ENCODE measurements around the gene PYGB.

Gene PYGB

DNA sequence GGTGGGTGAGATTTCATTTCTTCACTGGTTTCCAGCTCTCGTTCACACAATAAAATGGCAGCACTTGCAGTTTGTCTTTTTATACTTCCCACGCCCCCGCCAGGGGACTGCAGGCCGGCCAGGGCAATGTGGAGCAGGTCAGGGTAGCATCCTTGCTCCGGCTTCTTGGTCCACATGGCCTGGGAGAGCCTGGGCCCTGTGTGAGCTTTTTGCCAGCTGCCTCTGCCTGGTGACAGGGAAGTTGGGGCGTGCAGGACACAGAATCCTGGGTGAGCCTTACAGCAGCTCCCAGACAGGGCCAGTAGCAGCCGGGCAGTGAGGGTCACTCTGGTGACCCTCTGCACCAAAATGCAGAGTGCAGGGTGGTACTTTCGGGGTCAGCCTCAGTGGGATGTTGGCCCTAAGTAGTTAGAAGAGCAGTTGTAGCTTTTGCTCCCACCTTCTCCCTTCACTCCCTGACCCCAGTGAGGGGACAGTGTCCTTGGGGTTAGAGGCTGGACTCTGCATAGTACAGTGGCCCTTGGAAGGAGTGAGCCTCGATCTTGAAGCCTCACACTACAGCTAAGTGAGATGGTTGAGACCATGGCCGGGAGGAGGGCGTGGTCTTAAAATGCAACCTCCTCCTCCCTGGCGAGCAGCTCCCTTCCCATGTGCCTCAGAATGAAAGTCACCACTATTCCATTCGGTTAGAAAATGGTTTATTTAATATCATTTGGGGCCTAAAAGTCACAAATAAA, 23.8 kb downstream of the PYGB start:
- no peak for DNase-seq

DNA sequence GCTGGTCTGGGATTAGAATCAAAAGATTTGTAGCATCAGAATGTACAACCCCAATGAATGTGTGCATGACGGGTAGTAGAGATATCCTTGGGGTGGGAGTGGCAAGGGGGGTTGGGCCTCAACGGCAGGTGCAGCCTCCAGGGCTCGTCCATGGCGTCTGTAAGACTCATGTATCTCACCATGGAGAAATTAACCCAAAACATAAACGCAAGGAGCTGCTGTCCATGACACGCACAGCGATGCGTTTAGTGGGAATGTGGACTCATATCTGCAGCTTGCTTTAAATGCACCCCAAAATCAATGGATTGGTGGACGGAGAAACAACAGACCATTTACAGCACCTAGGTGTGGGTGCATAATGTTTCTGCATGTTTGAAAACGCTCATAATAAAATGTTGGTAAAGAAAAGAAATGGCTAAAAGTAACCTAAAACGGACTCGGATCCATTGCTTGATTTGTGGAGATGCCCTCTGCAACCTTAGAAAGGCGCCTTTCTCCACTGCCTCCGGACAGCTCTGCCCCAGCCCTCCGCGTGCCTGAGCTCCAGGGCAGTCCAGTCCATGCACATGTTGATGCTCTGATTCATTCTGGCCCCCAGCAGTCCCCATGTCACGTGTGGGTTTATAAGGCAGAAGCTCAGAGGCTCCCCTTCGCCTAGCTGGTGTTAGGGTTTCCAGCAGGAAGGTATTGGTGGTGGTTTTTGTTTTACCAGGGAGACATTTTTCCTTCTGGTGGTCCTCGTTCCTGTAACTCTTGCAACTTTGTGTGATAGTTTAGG, 24.5 kb downstream of the PYGB start:
- no peak for DNase-seq

DNA sequence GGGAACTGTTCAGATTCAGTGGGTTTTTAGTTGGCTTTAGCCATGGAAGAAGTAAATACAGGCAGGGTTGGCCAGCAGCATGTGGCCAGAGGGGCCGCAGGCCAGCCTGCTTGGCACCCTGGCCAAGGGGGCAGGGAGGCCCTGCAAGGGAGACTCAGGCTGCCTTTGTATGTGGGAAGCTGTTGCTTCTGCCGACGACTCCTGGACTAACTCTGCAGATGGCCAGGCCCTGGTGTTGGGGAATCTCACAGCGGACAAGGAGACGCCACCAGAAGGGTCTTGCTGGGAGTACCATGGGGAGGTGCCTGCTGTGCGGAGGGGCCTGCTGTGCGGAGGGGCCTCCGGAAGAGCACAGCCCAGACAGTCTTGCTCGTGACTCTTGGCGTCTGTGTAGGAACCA, 25.2 kb downstream of the PYGB start:
- no peak for DNase-seq

DNA sequence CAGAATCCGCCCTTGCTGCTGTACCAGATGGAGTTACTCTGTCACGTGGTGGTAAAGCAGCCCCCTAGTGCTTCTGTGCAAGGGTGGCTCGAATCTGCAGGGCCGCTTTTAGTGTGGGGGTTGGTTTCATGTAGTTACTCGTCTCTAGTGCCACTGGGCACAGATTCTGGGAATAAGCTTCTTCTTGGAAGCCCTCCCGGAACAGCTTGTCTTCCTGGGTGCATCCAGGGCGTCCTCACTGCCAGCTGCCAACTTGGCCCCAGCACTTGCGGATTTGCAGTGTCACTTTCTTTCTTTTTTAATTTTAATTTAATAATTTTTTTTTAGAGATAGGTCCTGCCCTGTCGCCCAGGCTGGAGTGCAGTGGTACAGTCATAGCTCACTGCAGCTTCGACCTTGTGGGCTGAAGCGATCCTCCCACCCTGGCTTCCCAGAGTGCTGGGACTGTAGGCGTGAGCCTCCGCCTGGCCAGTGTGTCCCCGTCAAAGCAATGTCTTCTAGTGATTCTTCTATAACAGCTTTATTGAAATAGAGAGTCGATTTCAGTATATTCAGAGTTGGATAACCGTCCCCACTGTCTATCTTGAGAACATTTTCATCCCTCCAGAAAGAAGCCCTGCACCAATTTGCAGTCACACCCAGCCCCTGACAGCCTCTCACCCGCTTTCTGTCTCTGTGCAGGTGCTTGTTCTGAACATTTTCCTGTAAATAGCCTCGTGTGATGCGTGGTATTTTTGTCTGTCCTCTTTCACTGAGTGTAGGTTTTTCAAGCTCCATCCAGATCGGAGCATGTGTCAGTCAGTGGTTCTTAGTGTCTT, 25.9 kb downstream of the PYGB start:
- DNase-seq, result no peak

DNA sequence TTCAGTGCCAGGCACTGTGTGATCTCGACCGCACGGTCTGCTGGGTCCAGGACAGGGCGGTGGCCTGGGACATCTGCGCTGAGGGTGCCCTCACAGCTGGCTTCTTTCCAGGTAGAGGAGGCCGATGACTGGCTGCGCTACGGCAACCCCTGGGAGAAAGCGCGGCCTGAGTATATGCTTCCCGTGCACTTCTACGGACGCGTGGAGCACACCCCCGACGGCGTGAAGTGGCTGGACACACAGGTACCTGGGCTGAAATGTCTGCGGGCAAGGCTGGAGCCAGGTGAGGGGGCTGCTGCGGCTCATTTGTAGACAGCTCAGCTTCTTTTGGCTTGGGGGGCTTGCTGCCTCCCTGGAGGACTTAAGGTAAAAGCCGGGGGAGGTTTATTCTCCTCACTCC, 26.6 kb downstream of the PYGB start:
- DNase-seq, result no peak

DNA sequence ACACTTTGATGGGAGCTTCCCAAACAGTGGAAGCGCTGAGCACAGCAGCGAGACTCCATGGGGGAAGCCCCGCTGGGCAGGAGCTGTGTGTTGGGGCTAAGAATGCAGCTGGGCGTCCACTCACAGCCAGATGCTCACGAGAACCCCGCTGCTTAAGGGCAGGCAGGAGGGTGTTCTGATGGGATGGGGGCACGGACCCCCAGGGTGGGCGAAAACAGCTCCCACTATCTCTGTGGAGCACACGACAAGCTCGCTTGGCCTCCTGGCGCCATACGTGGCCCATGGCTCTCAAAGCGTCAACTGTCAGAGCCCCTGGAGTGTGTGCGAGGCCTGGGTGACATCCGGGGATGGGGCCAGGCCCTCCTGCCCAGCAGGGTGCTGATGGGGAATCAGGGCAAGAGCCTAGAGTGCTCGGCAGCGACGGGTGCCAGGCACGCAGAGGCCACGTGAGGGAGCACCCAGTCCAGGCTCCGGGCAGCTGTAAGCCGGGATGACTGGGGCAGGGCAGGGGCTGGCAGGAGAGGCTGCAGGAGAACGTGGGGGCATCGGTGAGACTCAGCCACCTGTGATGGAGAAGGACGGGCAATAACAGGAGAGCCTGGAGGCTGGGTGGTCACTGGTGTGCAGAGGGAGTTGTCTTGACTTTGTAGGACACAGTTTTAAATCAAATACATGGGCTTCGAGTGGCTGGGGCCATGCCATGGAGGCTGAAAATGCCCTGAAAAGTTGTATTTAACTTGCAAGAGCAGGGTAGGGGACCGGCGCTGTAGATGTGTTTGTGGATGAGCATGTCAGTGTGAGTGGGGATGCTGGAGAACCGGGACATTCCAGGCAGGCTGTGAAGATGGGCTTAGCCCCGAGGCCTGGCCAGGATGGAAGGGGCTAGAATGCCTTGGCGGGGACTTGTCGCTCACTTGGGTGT, 27.3 kb downstream of the PYGB start:
- DNase-seq, result no peak

DNA sequence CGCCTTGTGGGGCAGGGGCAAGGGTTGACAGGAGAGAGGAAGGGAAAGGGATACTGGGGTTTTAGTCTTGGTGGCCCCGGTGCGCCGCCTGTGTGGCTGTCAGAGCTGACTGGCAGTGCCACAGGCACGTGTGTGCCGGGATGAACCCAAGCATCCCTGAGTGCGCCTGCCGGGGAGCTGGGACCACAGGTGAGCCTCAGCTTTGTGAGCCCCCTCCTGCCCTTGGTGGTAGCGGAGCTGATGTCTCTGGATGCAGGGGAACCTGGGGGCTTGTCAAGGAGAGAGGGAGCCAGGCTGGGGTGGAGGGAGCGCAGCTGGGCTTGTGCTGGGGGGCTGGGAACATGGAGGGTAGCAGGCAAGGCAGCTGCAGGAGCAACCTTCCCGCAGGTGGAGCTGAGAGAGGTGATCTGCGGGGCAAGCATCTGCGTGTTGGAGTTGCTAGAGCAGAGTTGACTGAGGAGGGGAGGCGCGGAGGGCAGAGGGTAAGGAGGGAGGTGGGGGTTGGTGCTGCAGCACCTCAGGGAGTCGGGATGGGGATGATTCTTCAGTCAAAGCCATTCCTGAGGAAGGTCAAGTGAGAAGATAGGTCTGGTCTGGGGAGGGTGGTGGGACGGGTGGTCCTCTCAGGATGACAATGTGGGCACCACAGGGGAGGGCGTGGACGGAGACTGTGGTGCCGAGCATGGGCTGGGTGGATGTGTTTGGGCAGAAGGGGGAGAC, 28.1 kb downstream of the PYGB start:
- no peak for DNase-seq

DNA sequence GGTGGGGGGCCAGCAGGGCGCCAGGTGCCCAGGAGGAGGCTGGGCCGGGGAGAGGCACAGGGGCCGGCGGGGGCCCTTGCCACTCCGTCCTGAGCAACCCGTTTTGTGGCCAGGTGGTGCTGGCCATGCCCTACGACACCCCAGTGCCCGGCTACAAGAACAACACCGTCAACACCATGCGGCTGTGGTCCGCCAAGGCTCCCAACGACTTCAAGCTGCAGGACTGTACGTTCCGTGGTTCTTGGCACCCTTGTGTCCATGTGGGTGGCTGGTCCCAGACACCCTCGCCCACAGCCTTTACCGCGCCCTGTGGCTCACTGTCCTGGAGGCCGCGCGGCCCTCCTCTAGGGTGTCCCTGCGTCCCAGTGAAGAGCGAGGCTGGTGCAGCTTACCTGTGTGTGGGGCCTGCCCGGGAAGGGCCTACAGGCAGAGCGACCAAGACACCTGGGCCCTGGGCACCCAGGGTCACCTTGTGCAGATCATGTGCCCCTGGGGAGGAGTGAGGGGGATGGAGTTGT, 28.7 kb downstream of the PYGB start:
- DNase-seq, result no peak

DNA sequence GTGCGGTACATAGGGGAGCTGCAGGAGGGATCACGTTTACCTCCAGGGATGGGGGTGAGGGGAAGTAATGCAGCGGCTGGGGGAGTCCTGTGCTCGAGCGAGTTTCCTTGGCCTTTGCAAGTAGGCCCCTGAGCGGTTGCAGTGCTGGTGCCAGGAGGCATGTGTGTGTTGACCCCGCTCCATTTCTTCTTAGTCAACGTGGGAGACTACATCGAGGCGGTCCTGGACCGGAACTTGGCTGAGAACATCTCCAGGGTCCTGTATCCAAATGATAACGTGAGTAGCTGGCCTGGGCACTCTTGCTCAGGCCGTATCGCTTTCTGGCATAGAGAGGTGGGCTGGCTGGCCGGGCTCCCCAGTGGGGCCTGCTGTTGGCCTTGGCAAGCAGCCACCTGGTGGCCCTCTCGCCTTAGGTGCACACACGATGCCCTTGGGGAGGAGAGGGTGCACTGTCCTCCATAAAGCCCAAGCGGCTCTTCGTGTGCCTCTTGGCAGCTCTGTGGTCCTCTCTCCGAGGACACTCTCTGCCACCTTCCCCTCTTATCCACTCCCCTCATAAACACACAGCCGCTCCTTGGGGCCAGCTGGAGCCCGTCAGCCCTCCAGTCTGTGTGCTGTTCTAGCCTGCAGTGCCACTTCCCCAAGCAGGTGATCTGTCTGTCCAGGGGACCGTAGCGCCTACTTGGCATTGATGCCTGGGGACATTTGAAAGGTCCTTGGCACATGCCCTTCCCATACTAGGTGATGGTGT, 29.3 kb downstream of the PYGB start:
- DNase-seq, result no peak

DNA sequence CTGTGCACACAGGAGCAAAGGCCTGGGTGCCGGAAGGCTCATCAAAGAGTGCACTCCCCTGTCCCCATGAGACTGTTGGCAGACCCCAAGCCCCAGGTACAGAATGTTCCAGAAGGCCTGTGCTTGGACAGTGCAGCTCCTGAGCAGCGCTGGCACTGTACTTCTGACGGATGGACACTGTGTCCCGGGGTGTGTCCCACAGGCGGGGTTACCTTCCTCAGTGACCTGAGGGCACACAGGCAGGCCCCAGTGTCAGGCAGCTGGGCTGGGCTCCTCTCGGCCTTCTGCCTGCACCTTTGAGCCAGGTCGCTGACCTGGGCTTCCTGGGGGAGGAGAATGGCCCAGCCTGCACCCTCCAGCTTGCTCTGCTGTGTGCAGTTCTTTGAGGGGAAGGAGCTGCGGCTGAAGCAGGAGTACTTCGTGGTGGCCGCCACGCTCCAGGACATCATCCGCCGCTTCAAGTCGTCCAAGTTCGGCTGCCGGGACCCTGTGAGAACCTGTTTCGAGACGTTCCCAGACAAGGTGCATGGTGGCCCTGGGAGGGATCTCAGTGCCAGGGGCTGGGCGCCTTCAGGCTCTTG, 30.1 kb downstream of the PYGB start:
- no peak for DNase-seq

DNA sequence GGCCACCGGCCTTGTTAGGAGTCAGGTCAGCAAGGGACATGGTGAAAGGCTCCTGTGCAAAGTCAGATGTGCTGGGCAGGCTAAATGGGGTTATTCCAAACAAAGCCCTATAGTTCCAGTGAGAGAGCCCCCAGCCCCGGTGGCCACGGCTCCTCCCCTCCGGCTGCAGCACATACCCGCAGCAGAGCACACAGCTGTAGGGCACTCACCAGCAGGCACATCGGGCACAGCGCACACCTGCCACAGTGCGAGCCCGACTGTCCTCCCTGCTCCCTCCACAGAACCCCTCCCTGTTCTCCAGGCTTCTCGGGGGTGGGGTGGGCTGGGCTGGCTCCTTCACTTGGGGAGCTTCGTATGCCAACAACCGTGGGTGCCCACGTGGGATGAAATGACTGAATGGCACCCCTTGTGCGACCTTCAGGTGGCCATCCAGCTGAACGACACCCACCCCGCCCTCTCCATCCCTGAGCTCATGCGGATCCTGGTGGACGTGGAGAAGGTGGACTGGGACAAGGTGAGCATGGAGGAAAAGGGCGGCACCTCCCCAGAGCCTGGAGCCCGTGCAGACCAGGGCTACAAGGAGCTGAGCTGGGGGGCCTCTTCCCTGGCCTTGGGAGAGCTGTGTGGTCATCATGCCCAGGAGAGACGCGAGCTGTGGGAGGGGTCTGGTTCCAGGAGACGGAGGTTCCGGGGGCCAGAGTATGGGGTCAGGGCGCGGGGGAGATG, 30.9 kb downstream of the PYGB start:
- no peak for DNase-seq

DNA sequence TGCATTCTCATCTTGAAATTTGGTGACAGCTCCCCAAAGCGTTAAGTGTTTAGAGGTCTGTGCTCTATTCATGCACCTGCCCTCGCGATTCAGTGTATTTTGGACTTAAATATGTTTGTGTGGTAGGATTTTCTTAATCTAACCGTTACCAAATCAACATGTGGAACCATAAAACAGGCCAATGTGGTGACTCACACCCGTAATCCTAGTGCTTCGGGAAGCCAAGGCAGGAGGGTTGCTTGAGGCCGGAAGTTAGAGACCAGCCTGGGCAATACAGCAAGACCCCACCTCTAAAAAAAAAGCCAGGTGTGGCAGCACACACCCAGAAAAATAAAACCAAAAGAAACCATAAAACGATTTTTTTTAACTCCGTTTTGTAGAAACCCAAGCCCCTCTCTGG, 31.5 kb downstream of the PYGB start:
- DNase-seq, result no peak

DNA sequence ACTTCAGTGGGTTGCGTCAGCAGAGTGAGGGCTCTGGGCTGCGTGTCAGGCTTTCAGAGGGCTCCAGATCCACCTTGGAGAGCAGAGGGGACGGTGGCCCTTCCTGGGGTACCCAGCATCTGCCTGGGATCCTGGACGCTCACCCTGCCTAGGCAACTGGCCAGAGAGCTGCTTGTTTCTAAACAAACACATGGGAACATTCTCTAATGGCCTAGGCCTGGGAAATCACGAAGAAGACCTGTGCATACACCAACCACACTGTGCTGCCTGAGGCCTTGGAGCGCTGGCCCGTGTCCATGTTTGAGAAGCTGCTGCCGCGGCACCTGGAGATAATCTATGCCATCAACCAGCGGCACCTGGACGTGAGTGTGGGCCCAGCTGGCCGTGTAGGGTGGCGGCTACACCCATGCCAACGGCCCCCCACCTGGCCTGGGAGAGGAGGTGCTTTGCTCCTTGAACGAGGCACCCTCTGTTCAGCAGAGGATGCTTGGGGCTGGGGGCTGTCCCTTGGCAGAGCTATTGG, 32.2 kb downstream of the PYGB start:
- DNase-seq, result no peak

DNA sequence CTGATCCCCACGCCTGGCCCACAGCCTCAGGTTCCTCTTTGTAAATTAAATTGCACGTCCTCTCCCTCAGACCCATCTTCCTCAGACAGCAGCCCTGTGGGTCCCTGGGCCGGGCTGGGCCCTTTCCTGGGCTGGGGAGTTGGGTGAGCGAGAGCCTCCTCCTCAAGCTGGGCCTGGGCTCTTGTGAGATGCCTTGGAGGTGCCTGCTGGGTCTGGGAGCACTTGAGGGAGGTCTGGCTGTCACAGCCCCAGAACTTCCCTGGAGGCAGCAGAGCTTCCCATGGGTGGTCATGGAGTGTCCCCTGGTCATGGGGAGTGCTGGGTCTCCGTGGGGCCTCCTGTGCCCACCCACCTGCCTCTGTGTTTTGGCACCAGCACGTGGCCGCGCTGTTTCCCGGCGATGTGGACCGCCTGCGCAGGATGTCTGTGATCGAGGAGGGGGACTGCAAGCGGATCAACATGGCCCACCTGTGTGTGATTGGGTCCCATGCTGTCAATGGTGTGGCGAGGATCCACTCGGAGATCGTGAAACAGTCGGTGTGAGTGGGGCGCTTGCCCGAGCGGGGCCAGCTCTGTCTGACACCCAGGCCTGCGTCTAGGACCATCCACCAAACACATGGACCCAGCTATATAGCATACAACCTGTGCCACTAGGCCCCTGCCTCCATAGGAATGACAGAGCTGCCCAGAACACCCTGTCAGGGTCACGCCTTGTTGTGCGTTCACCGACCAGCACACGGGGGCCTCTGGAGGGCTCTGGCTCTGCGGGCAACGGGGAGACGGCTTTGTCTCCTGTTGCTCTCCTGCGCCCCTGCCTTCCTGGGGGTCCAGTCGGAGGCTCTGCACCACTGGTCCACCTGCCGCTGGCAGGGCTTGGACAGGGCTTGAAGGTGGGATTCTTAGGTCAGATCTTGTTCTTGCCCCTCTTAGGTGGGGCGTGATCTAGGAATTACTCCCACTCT, 33.0 kb downstream of the PYGB start:
- no peak for DNase-seq

DNA sequence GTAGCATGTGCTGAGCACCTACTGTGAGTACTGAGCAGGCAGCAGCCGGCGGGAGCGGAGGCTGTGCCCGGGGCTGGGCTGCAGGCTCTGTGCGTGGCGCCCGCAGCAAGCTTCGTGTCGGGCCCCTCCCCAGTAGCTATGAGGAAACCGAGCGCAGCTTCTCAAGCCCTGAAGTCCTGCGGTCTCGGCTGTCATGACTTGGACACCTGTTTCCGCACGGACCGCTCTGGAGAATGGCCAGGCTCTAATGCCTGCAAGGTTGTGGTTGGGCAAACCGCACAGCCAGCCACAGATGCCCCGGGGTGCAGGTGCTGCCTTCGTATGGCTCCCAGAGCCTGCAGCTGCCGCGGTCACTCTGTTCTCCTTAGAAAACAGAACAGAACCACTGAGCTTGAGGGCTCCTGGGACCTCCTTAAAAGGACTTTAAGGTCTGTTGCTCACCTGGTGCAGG, 33.7 kb downstream of the PYGB start:
- DNase-seq, result no peak

DNA sequence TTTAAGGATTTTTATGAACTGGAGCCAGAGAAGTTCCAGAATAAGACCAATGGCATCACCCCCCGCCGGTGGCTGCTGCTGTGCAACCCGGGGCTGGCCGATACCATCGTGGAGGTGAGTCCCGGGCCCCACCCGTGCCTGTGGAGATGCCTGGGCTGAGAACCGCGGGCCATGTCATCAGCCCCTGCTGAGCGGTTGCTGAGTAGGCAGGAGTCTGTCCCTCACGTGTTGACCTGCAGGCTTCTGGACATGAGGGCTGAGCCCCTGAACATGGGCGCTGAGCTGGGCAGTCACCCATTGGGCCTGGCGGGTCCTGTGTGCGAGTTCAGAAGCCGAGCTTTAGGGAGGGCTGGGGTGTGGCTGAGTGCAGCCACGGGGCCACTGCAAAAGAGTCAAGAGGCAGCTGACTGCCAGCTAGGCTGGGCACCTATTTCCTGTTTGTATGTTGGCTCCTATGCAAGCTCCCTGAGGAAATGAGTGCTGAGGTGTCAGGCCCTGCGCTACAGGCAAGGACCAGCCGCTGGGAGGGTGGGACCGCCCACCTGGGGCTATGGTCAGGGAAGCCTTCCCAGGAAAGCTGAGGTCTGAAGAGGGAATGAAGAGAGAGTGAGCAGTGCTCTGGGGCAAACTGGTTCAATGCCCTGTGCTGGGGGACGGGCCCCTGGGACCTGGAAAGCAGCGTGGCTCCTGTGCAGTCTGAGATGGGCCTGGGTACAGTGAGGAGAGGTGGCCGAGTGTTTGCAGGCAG, 34.3 kb downstream of the PYGB start:
- no peak for DNase-seq

DNA sequence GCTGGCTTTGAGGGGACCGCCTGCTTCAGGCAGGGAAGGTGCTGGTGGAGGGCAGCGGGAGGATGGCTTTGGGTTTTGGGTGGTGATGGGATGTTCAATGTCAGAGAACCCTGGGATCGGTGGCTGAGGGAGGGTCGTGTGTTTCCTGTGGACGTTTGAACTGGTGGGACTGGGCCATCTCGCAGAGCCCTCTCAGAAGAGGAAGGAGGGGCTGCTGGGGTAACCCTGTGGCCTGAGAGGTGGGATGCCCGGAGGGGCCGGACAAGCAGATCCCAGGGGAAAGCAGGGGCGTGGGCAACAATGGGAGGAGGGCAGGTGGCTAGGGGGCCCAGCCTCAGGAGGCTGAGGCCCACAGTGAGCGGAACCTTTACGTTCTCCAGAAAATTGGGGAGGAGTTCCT, 34.9 kb downstream of the PYGB start:
- DNase-seq, result no peak

Measured in effector CD8-positive, alpha-beta T cell (primary cell).